Right lobe of liver (tissue), 6 donors: ENCODE measurements around the gene PLSCR4. TPM values are rescaled to one million over a fixed set of nuclear protein-coding genes. Genes with fewer than 3 reads are reported as not detected.
"Not testable (repeated sequence)": the region's sequence is repeated elsewhere in the genome, so short reads cannot be mapped to it uniquely, and the experiment has no call there.

Experiments used
- ATAC-seq, 4 donors: fragments of 200-7000 bp; cut with Tn5 transposase; one replicate each; pipeline ENCODE4 v1.9.1; 2020; ENCODE audit warnings: mild to moderate bottlenecking in 4 of 4, moderate library complexity in 4 of 4
- DNase-seq, 3 donors: peaks; one replicate each; pipeline ENCODE4 v3.0.0-alpha.2; 2020
- H3K27ac ChIP-seq, 3 donors: fragments of 200-600 bp; one replicate each; pipeline ENCODE4 v1.8.0; 2022
- H3K27me3 ChIP-seq, 2 donors: fragments of 200-600 bp; one replicate each; pipeline ENCODE4 v1.8.0; 2022
- H3K36me3 ChIP-seq, 4 donors: fragments of 200-600 bp; sonication (generic) in 1 of 4; one replicate each; pipeline versions ENCODE4 v1.5.1 to v1.8.0; 2017 to 2022; ENCODE audit warnings: control low read depth in 1 of 4
- H3K4me1 ChIP-seq, 4 donors: fragments of 200-600 bp; sonication (generic) in 1 of 4; one replicate each; pipeline versions ENCODE4 v1.5.1 to v1.8.0; 2017 to 2022; ENCODE audit warnings: control low read depth in 1 of 4
- H3K4me3 ChIP-seq, 3 donors: fragments of 200-600 bp; one replicate each; pipeline ENCODE4 v1.8.0; 2022
- H3K9me3 ChIP-seq, 4 donors: fragments of 200-600 bp; sonication (generic) in 1 of 4; one replicate each; pipeline versions ENCODE4 v1.5.1 to v1.8.0; 2017 to 2022; ENCODE audit warnings: control low read depth in 1 of 4
- CTCF ChIP-seq, 4 donors: fragments of 200-600 bp in 3 of 4; fragments of 450-650 bp in 1 of 4; IDR thresholded peaks; one replicate each; pipeline versions ENCODE4 v1.5.1 to v1.8.0; 2016 to 2022; ENCODE audit warnings: antibody characterized with exemption in 4 of 4, mild to moderate bottlenecking in 2 of 4
- POLR2A ChIP-seq: fragments of 450-650 bp; IDR thresholded peaks from one replicate; pipeline ENCODE4 v1.6.1; 2017; ENCODE audit warnings: antibody characterized with exemption, mild to moderate bottlenecking
- WGBS: methylation state at CpG from one replicate; pipeline ENCODE4 v1.1.6; 2018; ENCODE audit warnings: low coverage, low lambda C conversion rate; ENCODE audit not compliant: insufficient coverage; ENCODE audit errors: missing lambda C conversion rate; 5-methylcytosine and 5-hydroxymethylcytosine counted together
- intact Hi-C, 2 donors: fragments of 100-400 bp; cut with DNase I; formaldehyde crosslinking; loops; one replicate each; pipeline versions ENCODE4 v1.11.2 to v1.14.1; 2022
- long read RNA-seq: library from polyadenylated mRNA; unstranded; transcript quantifications from one replicate; pipeline ENCODE4 v2.0.0, GENCODE V29; 2019
- total RNA-seq, 6 experiments: library from RNA; depleted of rRNA in 2 of 6; stranded (reverse); fragments of >200 nt in 2 of 6; fragmentation: NEBNext Ultra II Directional in 3 of 6; extraction: Animal tissue kit (Norgen Biotek cat#: 25700) in 3 of 6; gene quantifications; one replicate each; pipeline versions ENCODE4 v1.1.0 to v1.2.4, GENCODE V29; 2016 to 2023
- donor health status: DM: no; HTN: yes; CAD: no.
- donor health status: DM: no; HTN: no; CAD: no.
- donor health status: DM: no; HTN: no; CAD: no.
- donor health status: DM: no; HTN: yes; CAD: no.
- donor health status: DM: no; HTN: yes; CAD: no.

The PLSCR4 gene
- 10 to 100 TPM; 25.2 to 44.9 (median 42.4) TPM for total RNA-seq
- long read RNA-seq, partial matches to known transcripts = 3 of 8 reads
- long read RNA-seq, other reads (novel, unspliced or antisense) = 2 of 8 reads

GRCh38 chr3:146250449-146251382 lies at the start of gene PLSCR4:
Gene PLSCR4, minus strand, starts transcription at chr3:146251105. Its CDS starts 29,034 bp downstream, at chr3:146222071.
- WGBS = under 1% methylated on average over 41 of the region's 78 CpGs
- intact Hi-C loops = no loop called here
- H3K27me3 ChIP-seq = no peaks in the 10 kb centered on the region
- no peaks in the 10 kb centered on the region for H3K9me3 ChIP-seq
- peak; percentile 85 to 87 (median 85) for DNase-seq
- H3K4me1 ChIP-seq = peaks cover 0 to 14% (median 0%) of the 10 kb centered on the region in 4 donors
- peak within 1 kb of the TSS; percentile 64 to 82 (median 76) for H3K4me3 ChIP-seq
- ATAC-seq = peak; percentile 87 to 95 (median 94)
- H3K36me3 ChIP-seq = no peaks in the 10 kb centered on the region
- TF ChIP-seq POLR2A = no peak
- no peak for TF ChIP-seq CTCF (IDR thresholded peaks at IDR 0.05)
- H3K27ac ChIP-seq = peak within 1 kb of the TSS; percentile 84 to 95 (median 89)

- WGBS = 77% methylated on average over 3 of the region's 6 CpGs
- H3K27me3 ChIP-seq, H3K27ac ChIP-seq, H3K4me1 ChIP-seq, H3K4me3 ChIP-seq, H3K36me3 ChIP-seq, ATAC-seq, intact Hi-C loops, DNase-seq, H3K9me3 ChIP-seq: not testable (repeated sequence)
Measured at GRCh38 chr3:146293401-146293800, 42.5 kb upstream of the PLSCR4 start.

GRCh38 chr3:146283781-146284445 lies 33.0 kb upstream of the PLSCR4 start:
- no peak for ATAC-seq
- Histone ChIP-seq H3K4me1 (peaks cover 0 to 14% (median 0%) of the 10 kb centered on the region in 4 donors), H3K4me3 (no peak overlapping the region), H3K36me3 (no peaks in the 10 kb centered on the region), H3K27me3 (no peaks in the 10 kb centered on the region), H3K27ac (no peak overlapping the region), H3K9me3 (no peaks in the 10 kb centered on the region)
- no peak for TF ChIP-seq CTCF (IDR thresholded peaks at IDR 0.05)
- no peak for TF ChIP-seq POLR2A
- WGBS = 38% methylated on average over 1 of the region's 1 CpG
- no peak for DNase-seq
- intact Hi-C loops = no loop called here

GRCh38 chr3:146280864-146281263 lies 30.0 kb upstream of the PLSCR4 start:
- intact Hi-C loops = no loop called here
- ATAC-seq (peak; percentile 51 to 78 (median 56)), DNase-seq (peak in 2 of 3 donors; percentile 56 to 63)
- WGBS = 5% methylated on average over 4 of the region's 4 CpGs
- Histone ChIP-seq H3K9me3 (no peaks in the 10 kb centered on the region), H3K4me1 (peaks cover 0 to 33% (median 5%) of the 10 kb centered on the region in 4 donors), H3K27me3 (no peaks in the 10 kb centered on the region), H3K27ac (no peak overlapping the region), H3K36me3 (no peaks in the 10 kb centered on the region), H3K4me3 (no peak overlapping the region)
- TF ChIP-seq POLR2A = no peak
- TF ChIP-seq CTCF (IDR thresholded peaks at IDR 0.05) = no peak
